ENCODE data around the gene NAP1L5.

DNA sequence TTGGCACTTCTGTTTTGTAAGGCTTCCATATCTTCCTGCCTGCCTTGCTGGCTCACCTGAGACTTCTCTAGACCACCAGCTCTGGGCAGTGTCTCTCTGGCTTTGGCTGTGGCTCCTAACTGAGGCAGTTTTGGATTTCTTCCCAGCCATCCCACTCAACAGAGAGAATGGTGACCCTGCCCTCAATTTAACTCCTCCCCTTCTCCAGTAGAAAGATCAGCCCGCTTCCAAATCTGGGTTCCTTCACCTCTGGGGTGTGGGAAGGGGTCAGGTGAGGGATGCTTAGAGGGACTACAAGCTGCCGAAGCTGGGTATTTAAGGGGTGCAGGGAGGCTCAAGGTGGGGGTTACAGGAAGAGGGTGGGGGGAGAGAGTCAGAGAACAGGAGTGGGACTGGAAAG, 23.7 kb downstream of the NAP1L5 start:
- TF ChIP-seq SP1 (CRISPR knock-in tag; IDR thresholded peaks at IDR 0.05) (no peak), HSF4 (CRISPR knock-in tag; IDR thresholded peaks at IDR 0.05; ENCODE audit: borderline replicate concordance) (no peak)
- TF ChIP-seq, protein P1, sequence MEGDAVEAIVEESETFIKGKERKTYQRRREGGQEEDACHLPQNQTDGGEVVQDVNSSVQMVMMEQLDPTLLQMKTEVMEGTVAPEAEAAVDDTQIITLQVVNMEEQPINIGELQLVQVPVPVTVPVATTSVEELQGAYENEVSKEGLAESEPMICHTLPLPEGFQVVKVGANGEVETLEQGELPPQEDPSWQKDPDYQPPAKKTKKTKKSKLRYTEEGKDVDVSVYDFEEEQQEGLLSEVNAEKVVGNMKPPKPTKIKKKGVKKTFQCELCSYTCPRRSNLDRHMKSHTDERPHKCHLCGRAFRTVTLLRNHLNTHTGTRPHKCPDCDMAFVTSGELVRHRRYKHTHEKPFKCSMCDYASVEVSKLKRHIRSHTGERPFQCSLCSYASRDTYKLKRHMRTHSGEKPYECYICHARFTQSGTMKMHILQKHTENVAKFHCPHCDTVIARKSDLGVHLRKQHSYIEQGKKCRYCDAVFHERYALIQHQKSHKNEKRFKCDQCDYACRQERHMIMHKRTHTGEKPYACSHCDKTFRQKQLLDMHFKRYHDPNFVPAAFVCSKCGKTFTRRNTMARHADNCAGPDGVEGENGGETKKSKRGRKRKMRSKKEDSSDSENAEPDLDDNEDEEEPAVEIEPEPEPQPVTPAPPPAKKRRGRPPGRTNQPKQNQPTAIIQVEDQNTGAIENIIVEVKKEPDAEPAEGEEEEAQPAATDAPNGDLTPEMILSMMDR (IDR thresholded peaks at IDR 0.05 in 2 of 3, conservative IDR thresholded peaks at IDR 0.05 in 1 of 3; ENCODE audit: insufficient read depth in 2 of 3, low read depth in 1 of 3, low read length in 3 of 3), result no peak

Data from K562 (cell line).